Transverse colon (tissue), 4 donors: ENCODE data around the gene AS3MT. TPM values are rescaled to one million over a fixed set of nuclear protein-coding genes. Genes with fewer than 3 reads are reported as not detected.

Experiments used
- DNase-seq: peaks from one replicate; pipeline ENCODE4 v3.0.0-alpha.2; 2019
- H3K27ac ChIP-seq, 4 donors: fragments of 200-600 bp; sonication (generic); 2 replicates each; pipeline ENCODE4 v1.5.1; 2016 to 2018; ENCODE audit warnings: inconsistent platforms in 4 of 4
- H3K27me3 ChIP-seq: fragments of 200-600 bp; sonication (generic); 2 replicates; pipeline ENCODE4 v1.5.1; 2017; ENCODE audit warnings: inconsistent platforms
- H3K36me3 ChIP-seq, 4 donors: fragments of 200-600 bp; sonication (generic); 2 replicates each; pipeline ENCODE4 v1.5.1; 2017 to 2019; ENCODE audit warnings: inconsistent platforms in 4 of 4
- H3K4me1 ChIP-seq, 4 donors: fragments of 200-600 bp; sonication (generic); 2 replicates each; pipeline ENCODE4 v1.5.1; 2017 to 2020; ENCODE audit warnings: inconsistent platforms in 4 of 4
- H3K4me3 ChIP-seq, 4 donors: fragments of 200-600 bp; sonication (generic); 1 replicate in 1 of 4; 2 replicates in 3 of 4; pipeline versions ENCODE4 v1.5.1 to v1.6.1; 2017 to 2019; ENCODE audit warnings: inconsistent platforms in 4 of 4
- H3K9me3 ChIP-seq, 2 donors: fragments of 200-600 bp; sonication (generic); 2 replicates each; pipeline ENCODE4 v1.5.1; 2017 to 2019; ENCODE audit warnings: inconsistent platforms in 2 of 2
- EP300 ChIP-seq: sonication (generic); formaldehyde crosslinking; IDR thresholded peaks from one replicate; pipeline ENCODE4 v1.6.1; 2017; ENCODE audit warnings: antibody characterized with exemption, low read depth
- POLR2A ChIP-seq: fragments of 450-650 bp; IDR thresholded peaks from one replicate; pipeline ENCODE4 v1.6.1; 2016; ENCODE audit warnings: antibody characterized with exemption, mild to moderate bottlenecking, moderate library complexity
- POLR2AphosphoS5 ChIP-seq, 3 donors: sonication (generic); formaldehyde crosslinking; IDR thresholded peaks; one replicate each; pipeline ENCODE4 v1.6.1; 2016; ENCODE audit warnings: antibody characterized with exemption in 3 of 3
- WGBS, 2 donors: methylation state at CpG; one replicate each; pipeline ENCODE4 v1.1.5; 2018; ENCODE audit warnings: low coverage in 1 of 2; 5-methylcytosine and 5-hydroxymethylcytosine counted together
- in situ Hi-C, 4 donors: fragments of 200-750 bp; cut with MboI; loops; one replicate each; pipeline versions ENCODE4 v1.15.0 to v1.15.1; 2017; ENCODE audit warnings: low sequenced_read_pairs in 3 of 4, low pct_ligation_motif_present in 1 of 4, low pct_unique_long_range_greater_than_20kb in 1 of 4
- intact Hi-C: fragments of 100-400 bp; cut with DNase I; formaldehyde crosslinking; loops from one replicate; pipeline ENCODE4 v1.15.1; 2023; ENCODE audit warnings: low total_unique reads
- small RNA-seq, 4 donors: library from RNA; depleted of rRNA; stranded (forward); fragments of <200 nt; gene quantifications; one replicate each; pipeline ENCODE3, GENCODE V24; 2016
- total RNA-seq, 4 donors: library from RNA; depleted of rRNA; stranded (reverse); fragments of >200 nt; gene quantifications; one replicate each; pipeline ENCODE4 v1.1.0, GENCODE V29; 2016
- TF ChIP-seq, protein P1 (sequence below), 5 experiments: fragments of 200-600 bp in 3 of 5; fragments of 450-650 bp in 2 of 5; sonication (generic) in 3 of 5; IDR thresholded peaks; 1 replicate in 2 of 5; 2 replicates in 3 of 5; pipeline ENCODE4 v1.5.1; 2016 to 2017; ENCODE audit warnings: antibody characterized with exemption in 5 of 5, inconsistent platforms in 3 of 5, mild to moderate bottlenecking in 2 of 5, moderate library complexity in 1 of 5

AS3MT gene
- total RNA-seq, 4 donors from 2014 or later = 0.96 to 3.4 (median 2.9) TPM; not detected in 1

DNA sequence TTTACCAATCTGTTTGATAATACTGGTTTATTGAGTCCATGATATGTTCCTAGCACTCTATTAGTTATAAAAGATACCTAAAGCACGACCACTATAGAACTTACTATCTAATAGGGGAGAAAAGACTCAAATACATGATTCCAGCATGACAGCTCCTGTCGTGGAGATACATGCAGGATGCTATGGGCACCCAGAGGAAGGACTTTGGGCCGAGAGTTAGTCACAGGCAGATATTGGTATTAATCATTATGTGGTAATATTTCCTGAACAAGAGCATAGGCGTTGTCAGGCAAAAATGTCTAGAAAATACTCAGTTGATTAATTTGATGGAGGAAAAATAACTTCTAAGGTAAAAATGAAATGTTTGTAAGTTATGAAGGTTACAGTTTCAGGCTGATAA, 80.6 kb downstream of the AS3MT start:
- in situ Hi-C loops = no loop called here

DNA sequence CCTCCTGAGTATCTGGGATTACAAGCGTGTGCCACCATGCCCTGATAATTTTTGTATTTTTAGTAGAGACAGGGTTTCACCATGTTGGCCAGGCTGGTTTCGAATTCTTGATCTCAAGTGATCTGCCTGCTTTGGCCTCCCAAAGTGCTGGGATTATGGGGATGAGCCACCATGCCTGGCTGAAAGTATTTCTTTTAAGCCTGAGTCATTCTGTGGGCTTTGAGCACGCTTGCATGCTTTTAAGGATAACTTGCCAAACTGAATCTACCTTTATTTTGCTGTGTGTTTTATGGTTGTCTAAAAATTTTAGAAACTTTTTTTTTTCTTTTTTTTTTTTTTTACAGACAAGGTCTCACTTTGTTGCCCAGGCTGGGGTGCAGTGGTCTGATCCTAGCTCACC, 82.0 kb downstream of the AS3MT start:
- H3K9me3 ChIP-seq = no peaks in the 10 kb centered on the region
- H3K4me3 ChIP-seq = no peak overlapping the region
- in situ Hi-C loops = no loop called here
- no peak for DNase-seq
- no peak overlapping the region for H3K27ac ChIP-seq
- intact Hi-C loops = no loop called here
- 94 to 100% methylated on average over 2 to 3 of the region's 3 CpGs for WGBS, 2 donors
- no peaks in the 10 kb centered on the region for H3K27me3 ChIP-seq
- H3K36me3 ChIP-seq = no peaks in the 10 kb centered on the region
- H3K4me1 ChIP-seq = peaks cover 0 to 7% (median 4%) of the 10 kb centered on the region in 4 donors
- no peak for TF ChIP-seq EP300
- TF ChIP-seq, protein P1, sequence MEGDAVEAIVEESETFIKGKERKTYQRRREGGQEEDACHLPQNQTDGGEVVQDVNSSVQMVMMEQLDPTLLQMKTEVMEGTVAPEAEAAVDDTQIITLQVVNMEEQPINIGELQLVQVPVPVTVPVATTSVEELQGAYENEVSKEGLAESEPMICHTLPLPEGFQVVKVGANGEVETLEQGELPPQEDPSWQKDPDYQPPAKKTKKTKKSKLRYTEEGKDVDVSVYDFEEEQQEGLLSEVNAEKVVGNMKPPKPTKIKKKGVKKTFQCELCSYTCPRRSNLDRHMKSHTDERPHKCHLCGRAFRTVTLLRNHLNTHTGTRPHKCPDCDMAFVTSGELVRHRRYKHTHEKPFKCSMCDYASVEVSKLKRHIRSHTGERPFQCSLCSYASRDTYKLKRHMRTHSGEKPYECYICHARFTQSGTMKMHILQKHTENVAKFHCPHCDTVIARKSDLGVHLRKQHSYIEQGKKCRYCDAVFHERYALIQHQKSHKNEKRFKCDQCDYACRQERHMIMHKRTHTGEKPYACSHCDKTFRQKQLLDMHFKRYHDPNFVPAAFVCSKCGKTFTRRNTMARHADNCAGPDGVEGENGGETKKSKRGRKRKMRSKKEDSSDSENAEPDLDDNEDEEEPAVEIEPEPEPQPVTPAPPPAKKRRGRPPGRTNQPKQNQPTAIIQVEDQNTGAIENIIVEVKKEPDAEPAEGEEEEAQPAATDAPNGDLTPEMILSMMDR (IDR thresholded peaks at IDR 0.05) = no peak
- TF ChIP-seq POLR2A = no peak
- TF ChIP-seq POLR2AphosphoS5 (IDR thresholded peaks at IDR 0.05) = no peak

More for the DNA sequence above, 80.6 kb downstream of the AS3MT start:
- no peak overlapping the region for H3K4me3 ChIP-seq
- DNase-seq = no peak
- no peaks in the 10 kb centered on the region for H3K36me3 ChIP-seq
- 76 to 84% methylated on average over 4 of the region's 4 CpGs for WGBS, 2 donors
- no peaks in the 10 kb centered on the region for H3K27me3 ChIP-seq
- TF ChIP-seq EP300 (no peak), POLR2AphosphoS5 (IDR thresholded peaks at IDR 0.05) (no peak), POLR2A (no peak)
- no peaks in the 10 kb centered on the region for H3K9me3 ChIP-seq
- intact Hi-C loops = no loop called here
- no peak overlapping the region for H3K27ac ChIP-seq
- H3K4me1 ChIP-seq = peaks cover 0 to 15% (median 5%) of the 10 kb centered on the region in 4 donors

Small RNAs within 50 kb of the gene (small RNA-seq; reads per million reads assigned to genes)
- gene AS3MT (0 reads per million in 4 donors), gene RF00026 (0 reads per million in 4 donors)

Other genes starting within 250 kb of the AS3MT start
- gene TRIM8, start 225.0 kb upstream of the AS3MT start, total RNA-seq = 100 to 1,000 TPM in 1 of 4 donors, 10 to 100 TPM in 3; 59.1 to 108 (median 66.8) TPM
- 1 to 10 TPM; 2.2 to 3.4 (median 2.8) TPM for gene ARL3, start 155.1 kb upstream of the AS3MT start, total RNA-seq
- gene SFXN2, start 154.8 kb upstream of the AS3MT start, total RNA-seq = 10 to 100 TPM in 2 of 4 donors, 1 to 10 TPM in 2; 2.1 to 64.9 (median 7.3) TPM
- 100 to 1,000 TPM in 2 of 4 donors, 10 to 100 TPM in 2; 68.9 to 168 (median 129) TPM for gene WBP1L, start 125.5 kb upstream of the AS3MT start, total RNA-seq
- gene CYP17A1, start 32.1 kb upstream of the AS3MT start, total RNA-seq = 10 to 100 TPM in 1 of 4 donors, not detected in 3; 13.3 TPM
- 10 to 100 TPM in 3 of 4 donors, 1 to 10 TPM in 1; 4.1 to 39.4 (median 32.5) TPM for gene BORCS7, start 15.2 kb upstream of the AS3MT start, total RNA-seq
- 100 to 1,000 TPM in 2 of 4 donors, 10 to 100 TPM in 2; 48.0 to 144 (median 100) TPM for gene CNNM2, start 48.8 kb downstream of the AS3MT start, total RNA-seq